Measurements from ENCODE around the gene CLEC19A. TPM values are rescaled to one million over a fixed set of nuclear protein-coding genes. Genes with fewer than 3 reads are reported as not detected.

The CLEC19A gene
- total RNA-seq (2014; rRNA removed; shearing (Covaris generic); ENCODE audit: low replicate concordance), result not detected in 2 replicates

- Histone ChIP-seq H3K4me2 (ENCODE audit: low read depth, low read length, poor library complexity, severe bottlenecking) (no peak within 1 kb of the TSS), H3K9me2 (replicated peaks; ENCODE audit: insufficient read depth, low read length) (no peaks in the 10 kb centered on the region), H2AFZ (ENCODE audit: low read length) (no peak within 1 kb of the TSS), H3K27ac (ENCODE audit: low read length) (no peak within 1 kb of the TSS), H3K9ac (ENCODE audit: low read length) (no peak within 1 kb of the TSS), H3K36me3 (ENCODE audit: insufficient read depth, low read length) (no peaks in the 10 kb centered on the region), H4K20me1 (ENCODE audit: insufficient read depth, low read depth, low read length) (no peaks in the 10 kb centered on the region), H3K4me1 (ENCODE audit: low read length) (no peaks in the 10 kb centered on the region), H3K27me3 (ENCODE audit: low read length) (no peaks in the 10 kb centered on the region), H3K9me3 (ENCODE audit: low read length) (no peaks in the 10 kb centered on the region), H3K79me2 (ENCODE audit: low read length) (no peaks in the 10 kb centered on the region), H3K4me3 (ENCODE audit: low read length) (no peak within 1 kb of the TSS)
- DNase-seq, result no peak
Measured at GRCh38 chr16:19285431-19285830, at the start of gene CLEC19A. Gene CLEC19A, plus strand, starts transcription at chr16:19285731. Its CDS starts 121 bp downstream, at chr16:19285852.

- Histone ChIP-seq H3K27me3 (ENCODE audit: low read length) (no peaks in the 10 kb centered on the region), H4K20me1 (ENCODE audit: insufficient read depth, low read depth, low read length) (no peaks in the 10 kb centered on the region), H3K4me1 (ENCODE audit: low read length) (no peaks in the 10 kb centered on the region), H3K36me3 (ENCODE audit: insufficient read depth, low read length) (no peaks in the 10 kb centered on the region), H3K4me2 (ENCODE audit: low read depth, low read length, poor library complexity, severe bottlenecking) (no peak overlapping the region), H3K9ac (ENCODE audit: low read length) (no peak overlapping the region), H3K4me3 (ENCODE audit: low read length) (no peak overlapping the region), H3K79me2 (ENCODE audit: low read length) (no peaks in the 10 kb centered on the region), H3K9me2 (replicated peaks; ENCODE audit: insufficient read depth, low read length) (no peaks in the 10 kb centered on the region), H3K9me3 (ENCODE audit: low read length) (peaks cover 11% of the 10 kb centered on the region), H3K27ac (ENCODE audit: low read length) (no peak overlapping the region), H2AFZ (ENCODE audit: low read length) (no peak overlapping the region)
- no peak for DNase-seq
Measured at GRCh38 chr16:19235886-19236285, 49.6 kb upstream of the CLEC19A start.

GRCh38 chr16:19236561-19237209, 48.8 kb upstream of the CLEC19A start:
- H3K9me3 ChIP-seq (ENCODE audit: low read length), result peaks cover 11% of the 10 kb centered on the region
- no peaks in the 10 kb centered on the region for H3K36me3 ChIP-seq (ENCODE audit: insufficient read depth, low read length)
- no peak overlapping the region for H3K9ac ChIP-seq (ENCODE audit: low read length)
- no peaks in the 10 kb centered on the region for H4K20me1 ChIP-seq (ENCODE audit: insufficient read depth, low read depth, low read length)
- no peaks in the 10 kb centered on the region for H3K27me3 ChIP-seq (ENCODE audit: low read length)
- H3K4me1 ChIP-seq (ENCODE audit: low read length), result no peaks in the 10 kb centered on the region
- no peak overlapping the region for H3K4me2 ChIP-seq (ENCODE audit: low read depth, low read length, poor library complexity, severe bottlenecking)
- DNase-seq, result no peak
- H3K79me2 ChIP-seq (ENCODE audit: low read length), result no peaks in the 10 kb centered on the region
- H3K9me2 ChIP-seq (replicated peaks; ENCODE audit: insufficient read depth, low read length), result no peaks in the 10 kb centered on the region
- H3K4me3 ChIP-seq (ENCODE audit: low read length), result no peak overlapping the region
- no peak overlapping the region for H2AFZ ChIP-seq (ENCODE audit: low read length)
- no peak overlapping the region for H3K27ac ChIP-seq (ENCODE audit: low read length)

- H3K79me2 ChIP-seq (ENCODE audit: low read length), result no peaks in the 10 kb centered on the region
- H3K9me2 ChIP-seq (replicated peaks; ENCODE audit: insufficient read depth, low read length), result no peaks in the 10 kb centered on the region
- no peak overlapping the region for H2AFZ ChIP-seq (ENCODE audit: low read length)
- no peak for DNase-seq
- no peaks in the 10 kb centered on the region for H3K27me3 ChIP-seq (ENCODE audit: low read length)
- no peak overlapping the region for H3K4me2 ChIP-seq (ENCODE audit: low read depth, low read length, poor library complexity, severe bottlenecking)
- H3K9ac ChIP-seq (ENCODE audit: low read length), result no peak overlapping the region
- no peaks in the 10 kb centered on the region for H3K36me3 ChIP-seq (ENCODE audit: insufficient read depth, low read length)
- peaks cover 11% of the 10 kb centered on the region for H3K9me3 ChIP-seq (ENCODE audit: low read length)
- H4K20me1 ChIP-seq (ENCODE audit: insufficient read depth, low read depth, low read length), result no peaks in the 10 kb centered on the region
- H3K4me3 ChIP-seq (ENCODE audit: low read length), result no peak overlapping the region
- no peaks in the 10 kb centered on the region for H3K4me1 ChIP-seq (ENCODE audit: low read length)
- no peak overlapping the region for H3K27ac ChIP-seq (ENCODE audit: low read length)
Measured at GRCh38 chr16:19238406-19238805, 47.1 kb upstream of the CLEC19A start.

GRCh38 chr16:19239511-19240155, 45.9 kb upstream of the CLEC19A start:
- H3K9me3 ChIP-seq (ENCODE audit: low read length), result peaks cover 11% of the 10 kb centered on the region

GRCh38 chr16:19240494-19240893, 45.0 kb upstream of the CLEC19A start:
- Histone ChIP-seq H3K9me3 (ENCODE audit: low read length) (peaks cover 6% of the 10 kb centered on the region), H3K27ac (ENCODE audit: low read length) (no peak overlapping the region), H3K4me1 (ENCODE audit: low read length) (no peaks in the 10 kb centered on the region), H3K4me3 (ENCODE audit: low read length) (no peak overlapping the region), H3K79me2 (ENCODE audit: low read length) (no peaks in the 10 kb centered on the region), H3K36me3 (ENCODE audit: insufficient read depth, low read length) (no peaks in the 10 kb centered on the region), H4K20me1 (ENCODE audit: insufficient read depth, low read depth, low read length) (no peaks in the 10 kb centered on the region), H3K9ac (ENCODE audit: low read length) (no peak overlapping the region), H3K9me2 (replicated peaks; ENCODE audit: insufficient read depth, low read length) (no peaks in the 10 kb centered on the region), H3K4me2 (ENCODE audit: low read depth, low read length, poor library complexity, severe bottlenecking) (no peak overlapping the region), H2AFZ (ENCODE audit: low read length) (no peak overlapping the region), H3K27me3 (ENCODE audit: low read length) (no peaks in the 10 kb centered on the region)
- DNase-seq, result no peak

More at GRCh38 chr16:19239511-19240155, 45.9 kb upstream of the CLEC19A start:
- Histone ChIP-seq H3K4me2 (ENCODE audit: low read depth, low read length, poor library complexity, severe bottlenecking) (no peak overlapping the region), H3K9ac (ENCODE audit: low read length) (no peak overlapping the region), H3K36me3 (ENCODE audit: insufficient read depth, low read length) (no peaks in the 10 kb centered on the region), H4K20me1 (ENCODE audit: insufficient read depth, low read depth, low read length) (no peaks in the 10 kb centered on the region), H3K4me1 (ENCODE audit: low read length) (no peaks in the 10 kb centered on the region), H3K4me3 (ENCODE audit: low read length) (no peak overlapping the region), H3K9me2 (replicated peaks; ENCODE audit: insufficient read depth, low read length) (no peaks in the 10 kb centered on the region), H2AFZ (ENCODE audit: low read length) (no peak overlapping the region), H3K27me3 (ENCODE audit: low read length) (no peaks in the 10 kb centered on the region), H3K27ac (ENCODE audit: low read length) (no peak overlapping the region), H3K79me2 (ENCODE audit: low read length) (no peaks in the 10 kb centered on the region)
- no peak for DNase-seq

- Histone ChIP-seq H3K27me3 (ENCODE audit: low read length) (no peaks in the 10 kb centered on the region), H3K4me1 (ENCODE audit: low read length) (no peaks in the 10 kb centered on the region), H3K9ac (ENCODE audit: low read length) (no peak overlapping the region), H3K36me3 (ENCODE audit: insufficient read depth, low read length) (no peaks in the 10 kb centered on the region), H3K9me2 (replicated peaks; ENCODE audit: insufficient read depth, low read length) (no peaks in the 10 kb centered on the region), H4K20me1 (ENCODE audit: insufficient read depth, low read depth, low read length) (no peaks in the 10 kb centered on the region), H3K4me3 (ENCODE audit: low read length) (no peak overlapping the region), H2AFZ (ENCODE audit: low read length) (no peak overlapping the region), H3K4me2 (ENCODE audit: low read depth, low read length, poor library complexity, severe bottlenecking) (no peak overlapping the region), H3K9me3 (ENCODE audit: low read length) (no peaks in the 10 kb centered on the region), H3K79me2 (ENCODE audit: low read length) (no peaks in the 10 kb centered on the region), H3K27ac (ENCODE audit: low read length) (no peak overlapping the region)
- DNase-seq, result no peak
Measured at GRCh38 chr16:19241512-19241911, 44.0 kb upstream of the CLEC19A start.

- Histone ChIP-seq H2AFZ (ENCODE audit: low read length) (no peak overlapping the region), H3K27me3 (ENCODE audit: low read length) (no peaks in the 10 kb centered on the region), H3K79me2 (ENCODE audit: low read length) (no peaks in the 10 kb centered on the region), H3K4me2 (ENCODE audit: low read depth, low read length, poor library complexity, severe bottlenecking) (no peak overlapping the region), H3K4me3 (ENCODE audit: low read length) (no peak overlapping the region), H3K9ac (ENCODE audit: low read length) (no peak overlapping the region), H3K4me1 (ENCODE audit: low read length) (no peaks in the 10 kb centered on the region), H3K9me2 (replicated peaks; ENCODE audit: insufficient read depth, low read length) (no peaks in the 10 kb centered on the region), H3K27ac (ENCODE audit: low read length) (no peak overlapping the region), H3K36me3 (ENCODE audit: insufficient read depth, low read length) (no peaks in the 10 kb centered on the region), H3K9me3 (ENCODE audit: low read length) (no peaks in the 10 kb centered on the region), H4K20me1 (ENCODE audit: insufficient read depth, low read depth, low read length) (no peaks in the 10 kb centered on the region)
- no peak for DNase-seq
Measured at GRCh38 chr16:19242186-19242585, 43.3 kb upstream of the CLEC19A start.
